Coronary artery (tissue), 2 donors: ENCODE measurements around the gene ADIPOR1.
A peak's percentile ranks its signal among the peaks of the same experiment; 100 is the strongest.

Experiments used
- DNase-seq: peaks from one replicate; pipeline ENCODE4 v3.0.0-alpha.2; 2017; ENCODE audit warnings: low spot score
- H3K27ac ChIP-seq, 2 donors: fragments of 200-600 bp; sonication (generic); one replicate each; pipeline ENCODE4 v1.5.1; 2016 to 2019
- H3K4me3 ChIP-seq: fragments of 200-600 bp; sonication (generic); 2 replicates; pipeline ENCODE4 v1.5.1; 2016; ENCODE audit warnings: mild to moderate bottlenecking, moderate library complexity
- TF ChIP-seq, protein P1 (sequence below): fragments of 200-600 bp; sonication (generic); IDR thresholded peaks from one replicate; pipeline ENCODE4 v1.5.1; 2019; ENCODE audit warnings: antibody characterized with exemption

The ADIPOR1 gene

DNA sequence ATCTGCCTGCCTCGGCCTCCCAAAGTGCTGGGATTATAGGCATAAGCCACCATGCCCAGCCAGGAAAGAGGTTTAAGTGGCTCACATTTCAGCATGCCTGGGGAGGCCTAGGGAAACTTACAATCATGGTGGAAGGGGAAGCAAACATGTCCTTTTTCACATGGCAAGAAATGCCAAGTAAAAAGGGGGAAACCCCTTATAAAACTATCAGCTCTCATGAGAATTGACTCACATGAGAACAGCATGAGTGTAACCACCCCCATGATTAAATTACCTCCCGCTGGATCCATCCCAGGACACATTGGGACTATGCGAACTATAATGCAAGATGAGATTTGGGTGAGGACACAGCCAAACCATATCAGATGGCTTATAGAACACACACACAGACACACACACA is 22.3 kb downstream of the ADIPOR1 start:
- Histone ChIP-seq H3K4me3 (no peak overlapping the region), H3K27ac (no peak overlapping the region)
- TF ChIP-seq, protein P1, sequence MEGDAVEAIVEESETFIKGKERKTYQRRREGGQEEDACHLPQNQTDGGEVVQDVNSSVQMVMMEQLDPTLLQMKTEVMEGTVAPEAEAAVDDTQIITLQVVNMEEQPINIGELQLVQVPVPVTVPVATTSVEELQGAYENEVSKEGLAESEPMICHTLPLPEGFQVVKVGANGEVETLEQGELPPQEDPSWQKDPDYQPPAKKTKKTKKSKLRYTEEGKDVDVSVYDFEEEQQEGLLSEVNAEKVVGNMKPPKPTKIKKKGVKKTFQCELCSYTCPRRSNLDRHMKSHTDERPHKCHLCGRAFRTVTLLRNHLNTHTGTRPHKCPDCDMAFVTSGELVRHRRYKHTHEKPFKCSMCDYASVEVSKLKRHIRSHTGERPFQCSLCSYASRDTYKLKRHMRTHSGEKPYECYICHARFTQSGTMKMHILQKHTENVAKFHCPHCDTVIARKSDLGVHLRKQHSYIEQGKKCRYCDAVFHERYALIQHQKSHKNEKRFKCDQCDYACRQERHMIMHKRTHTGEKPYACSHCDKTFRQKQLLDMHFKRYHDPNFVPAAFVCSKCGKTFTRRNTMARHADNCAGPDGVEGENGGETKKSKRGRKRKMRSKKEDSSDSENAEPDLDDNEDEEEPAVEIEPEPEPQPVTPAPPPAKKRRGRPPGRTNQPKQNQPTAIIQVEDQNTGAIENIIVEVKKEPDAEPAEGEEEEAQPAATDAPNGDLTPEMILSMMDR: no peak
- DNase-seq: no peak

DNA sequence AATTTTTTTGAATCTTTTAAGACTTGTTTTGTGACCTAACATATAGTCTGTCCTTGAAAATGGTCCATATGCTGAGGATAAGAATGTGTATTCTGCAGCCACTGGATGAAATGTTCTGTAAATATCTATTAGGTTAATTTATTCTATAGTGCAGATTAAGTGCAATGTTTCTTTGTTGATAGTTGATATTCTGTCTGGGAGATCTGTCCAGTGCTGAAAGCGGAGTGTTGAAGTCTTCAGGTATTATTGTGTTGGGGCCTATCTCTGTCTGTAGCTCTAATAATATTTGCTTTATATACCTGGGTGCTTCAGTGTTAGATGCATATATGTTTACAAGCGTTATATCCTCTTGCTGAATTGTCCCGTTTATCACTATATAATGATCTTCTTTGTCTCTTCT is 23.4 kb downstream of the ADIPOR1 start:
- DNase-seq: no peak
- Histone ChIP-seq H3K4me3 (no peak overlapping the region), H3K27ac (no peak overlapping the region)
- TF ChIP-seq, protein P1: no peak

DNA sequence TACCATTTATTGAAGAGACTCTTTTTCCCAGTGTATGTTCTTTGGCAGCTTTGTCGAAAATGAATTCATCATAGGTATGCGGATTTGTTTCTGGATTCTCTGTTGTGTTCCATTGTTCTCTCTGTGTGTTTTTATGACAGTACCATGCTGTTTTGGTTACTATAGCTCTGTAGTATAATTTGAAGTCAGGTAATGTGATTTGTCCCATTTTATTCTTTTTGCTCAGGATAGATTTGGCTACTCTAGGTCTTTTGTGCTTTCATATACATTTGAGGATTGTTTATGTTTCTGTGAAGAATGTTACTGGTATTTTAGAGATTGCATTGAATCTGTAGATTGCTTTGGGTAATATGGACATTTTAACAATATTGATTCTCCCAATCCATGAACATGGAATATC is 25.6 kb downstream of the ADIPOR1 start:
- DNase-seq: no peak
- H3K27ac ChIP-seq: no peak overlapping the region
- H3K4me3 ChIP-seq: no peak overlapping the region
- TF ChIP-seq, protein P1: no peak

DNA sequence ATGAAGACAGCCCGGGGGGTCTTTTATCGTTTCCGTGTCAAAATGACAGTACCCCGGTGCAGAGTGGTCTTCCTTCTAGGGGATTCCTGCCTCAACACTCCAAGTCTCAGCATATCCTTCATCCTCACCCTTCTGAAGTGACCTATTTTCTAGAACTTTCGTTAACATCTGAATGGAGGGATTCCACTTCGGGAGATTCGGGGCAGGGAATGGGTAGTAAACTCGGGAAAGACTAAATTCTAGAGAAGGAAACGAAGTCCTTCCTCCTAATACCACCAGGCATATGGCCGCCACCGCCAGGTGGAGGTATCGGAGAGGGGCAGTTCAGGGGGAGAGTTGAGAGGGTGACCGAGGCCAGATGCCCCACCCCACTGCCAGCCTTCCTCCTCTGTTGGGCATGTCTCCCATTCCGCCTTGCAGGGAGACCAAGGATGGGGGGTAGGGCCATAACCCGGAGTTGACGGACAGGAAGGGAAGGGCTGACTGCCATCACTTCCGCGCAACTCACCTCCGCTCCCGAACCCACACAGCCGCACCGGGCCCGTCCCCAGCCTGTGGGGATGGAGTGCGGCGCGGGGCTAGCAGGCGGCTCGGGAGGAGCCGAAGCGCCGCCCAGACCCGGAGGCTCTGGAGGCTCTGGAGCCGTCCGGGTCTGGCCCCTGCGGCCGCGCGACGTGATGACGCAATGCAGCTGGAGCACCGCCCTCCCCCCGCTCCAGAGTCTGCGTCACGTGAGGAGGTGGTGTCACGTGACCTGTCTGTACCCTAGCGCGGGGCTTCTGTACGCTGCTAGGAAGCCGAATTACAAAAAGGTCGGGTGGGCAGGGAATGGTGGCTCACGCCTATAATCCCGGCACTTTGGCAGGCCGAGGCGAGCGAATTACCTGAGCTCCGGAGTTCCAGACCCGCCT is 31.3 kb downstream of the ADIPOR1 start, which contains the start of gene KLHL12:
Gene KLHL12, minus strand, starts transcription at position 654 of the 911 bp plus-strand sequence. CDS start 2,072 bp downstream, outside the sequence.
- TF ChIP-seq, protein P1: peak; percentile 54
- H3K27ac ChIP-seq: peak within 1 kb of the TSS; percentile 97
- peak; percentile 94 for DNase-seq
- H3K4me3 ChIP-seq: peak within 1 kb of the TSS; percentile 94

DNA sequence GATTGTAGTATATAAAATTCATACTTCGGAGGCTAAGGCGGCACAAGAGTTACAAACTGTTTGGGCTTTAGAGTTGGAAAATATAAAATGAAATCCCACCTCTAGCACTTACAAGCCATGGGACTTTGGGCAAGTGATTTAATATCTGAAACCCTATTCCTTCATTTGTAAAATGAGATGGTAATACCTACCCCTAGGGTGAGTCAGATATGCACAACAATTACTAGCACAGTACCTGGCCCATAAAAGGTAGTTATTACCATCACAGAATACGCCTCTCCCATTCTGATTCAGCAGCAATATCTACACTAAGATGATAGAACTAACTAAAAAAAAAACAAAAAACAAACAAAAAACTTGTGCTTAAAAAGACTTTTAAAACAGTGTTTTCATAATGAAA is 34.6 kb downstream of the ADIPOR1 start:
- Histone ChIP-seq H3K4me3 (no peak overlapping the region), H3K27ac (no peak overlapping the region)
- TF ChIP-seq, protein P1: no peak
- no peak for DNase-seq

DNA sequence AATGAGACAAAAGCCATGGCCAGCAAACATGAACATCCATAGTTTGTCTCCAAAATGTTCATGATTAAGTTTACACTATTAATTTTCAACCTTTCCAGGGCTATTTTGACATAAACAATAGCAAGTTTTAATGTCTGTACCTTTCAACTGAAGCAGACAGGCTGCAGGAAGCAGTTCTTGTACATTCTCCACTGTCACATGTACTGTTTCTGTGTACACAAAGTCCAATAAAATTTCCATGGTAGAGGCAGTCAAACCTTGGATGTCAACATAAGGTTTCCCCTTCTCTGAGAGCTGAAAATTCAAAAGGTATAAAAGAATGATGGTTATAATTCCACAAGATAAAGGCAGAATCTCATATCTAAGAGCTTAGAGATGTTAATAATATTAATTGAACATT is 38.5 kb downstream of the ADIPOR1 start:
- no peak overlapping the region for H3K4me3 ChIP-seq

More for the DNA sequence above, 38.5 kb downstream of the ADIPOR1 start:
- TF ChIP-seq, protein P1: no peak
- DNase-seq: no peak
- H3K27ac ChIP-seq: no peak overlapping the region
